Measurements from ENCODE around the gene KLHL42. TPM values are rescaled to one million over a fixed set of nuclear protein-coding genes. Genes with fewer than 3 reads are reported as not detected.

The KLHL42 gene
- total RNA-seq, 1 experiment from 2014 or later: 35.8 TPM

- Histone ChIP-seq H2BK20ac (ENCODE audit: low read depth, low read length, poor library complexity, severe bottlenecking) (no peak overlapping the region), H3K4me2 (ENCODE audit: insufficient read depth, insufficient read length, low read length) (no peak overlapping the region), H3K27me3 (ENCODE audit: insufficient read depth, low read length) (no peaks in the 10 kb centered on the region), H3T11ph (ENCODE audit: low read length) (no peak overlapping the region), H3K79me2 (ENCODE audit: insufficient read depth, low read length) (no peaks in the 10 kb centered on the region), H3K27ac (ENCODE audit: insufficient read length, low read depth, low read length) (no peak overlapping the region), H3K18ac (ENCODE audit: insufficient read length, low read depth, low read length) (no peak overlapping the region), H3K4me1 (ENCODE audit: insufficient read depth, low read length) (no peaks in the 10 kb centered on the region), H4K5ac (ENCODE audit: insufficient read length, low read depth, low read length) (no peak overlapping the region), H2BK5ac (ENCODE audit: insufficient read length, low read length) (no peak overlapping the region), H3K23ac (ENCODE audit: insufficient read length, low read depth, low read length) (no peak overlapping the region), H3K79me1 (ENCODE audit: insufficient read depth, low read depth, low read length, poor library complexity, severe bottlenecking) (no peaks in the 10 kb centered on the region), H2BK120ac (ENCODE audit: low read depth, low read length, poor library complexity, severe bottlenecking) (no peak overlapping the region), H2AFZ (ENCODE audit: low read length) (no peak overlapping the region), H3K23me2 (ENCODE audit: insufficient read length, low read depth, low read length, poor library complexity, severe bottlenecking) (no peaks in the 10 kb centered on the region), H4K20me1 (ENCODE audit: control insufficient read depth, insufficient read depth, insufficient read length) (no peaks in the 10 kb centered on the region), H4K91ac (ENCODE audit: insufficient read length, low read depth, low read length) (no peak overlapping the region), H3K9me3 (ENCODE audit: control insufficient read depth, low read depth, low read length) (no peaks in the 10 kb centered on the region), H4K8ac (replicated peaks; ENCODE audit: insufficient read length, low read depth, low read length) (no peak overlapping the region), H3K9ac (ENCODE audit: extremely low read depth, insufficient read length, low read length) (no peak overlapping the region), H2BK12ac (ENCODE audit: insufficient read length, low read depth, low read length) (no peak overlapping the region), H3K4ac (ENCODE audit: low read depth, low read length) (no peak overlapping the region), H2BK15ac (ENCODE audit: low read depth, low read length) (no peak overlapping the region), H3K14ac (ENCODE audit: insufficient read depth, low read length) (no peak overlapping the region), H2AK5ac (ENCODE audit: insufficient read length, low read length) (no peak overlapping the region), H3K56ac (ENCODE audit: insufficient read length, low read depth, low read length) (no peak overlapping the region)
- Mint-ChIP-seq H3K27me3 (ENCODE audit: low read depth) (no peaks in the 10 kb centered on the region), H3K27ac (no peak overlapping the region), H3K4me1 (0 out of 4 replicates have a peak, but pooled peaks cover 0 to 6% of the 10 kb centered on the region in 2 experiments), H3K9me3 (peaks cover 0 to 4% of the 10 kb centered on the region in 2 experiments; a peak in 3 of 5 replicates), H3K36me3 (ENCODE audit: insufficient read depth in 1 of 3, low read depth in 3 of 3) (peaks cover 0 to 11% (median 0%) of the 10 kb centered on the region in 3 experiments; a peak in 1 of 7 replicates), H3K4me3 (no peak overlapping the region)
- no CpG with 5 or more reads among the region's 5 CpGs for WGBS (ENCODE audit: extremely low coverage, insufficient read length, low lambda C conversion rate)
- no peak for DNase-seq
- TF ChIP-seq CTCF (conservative IDR thresholded peaks at IDR 0.05): no peak
These were observed 40.5 kb downstream of the KLHL42 start for GRCh38 chr12:27820564-27820963.

Measured in H9 (cell line).